Liver (tissue), 9 donors: ENCODE measurements around the gene RFLNA. TPM values are rescaled to one million over a fixed set of nuclear protein-coding genes. Genes with fewer than 3 reads are reported as not detected.

Experiments
- DNase-seq: peaks from one replicate; pipeline ENCODE4 v3.0.0-alpha.2; 2017; ENCODE audit warnings: low spot score
- H3K27ac ChIP-seq, 2 donors: one replicate each; pipeline ENCODE4 v1.7.0; 2013; ENCODE audit warnings: inconsistent platforms in 2 of 2, low read length in 2 of 2, control low read depth in 1 of 2, low read depth in 1 of 2, mild to moderate bottlenecking in 1 of 2
- H3K27me3 ChIP-seq, 4 donors: one replicate each; pipeline versions ENCODE4 v1.6.1 to v1.7.0; 2013; ENCODE audit warnings: low read length in 3 of 4, inconsistent platforms in 1 of 4, mild to moderate bottlenecking in 1 of 4, moderate library complexity in 1 of 4; ENCODE audit not compliant: control insufficient read depth in 4 of 4, insufficient read depth in 4 of 4
- H3K36me3 ChIP-seq, 4 donors: one replicate each; pipeline versions ENCODE4 v1.6.1 to v1.7.0; 2013; ENCODE audit warnings: low read length in 3 of 4, mild to moderate bottlenecking in 3 of 4, low read depth in 1 of 4, moderate library complexity in 1 of 4; ENCODE audit not compliant: control insufficient read depth in 4 of 4, insufficient read depth in 3 of 4
- H3K4me1 ChIP-seq, 4 donors: one replicate each; pipeline versions ENCODE4 v1.6.1 to v1.7.0; 2013; ENCODE audit warnings: low read length in 3 of 4, mild to moderate bottlenecking in 3 of 4, moderate library complexity in 1 of 4; ENCODE audit not compliant: control insufficient read depth in 4 of 4, insufficient read depth in 4 of 4
- H3K4me3 ChIP-seq, 3 donors: one replicate each; pipeline versions ENCODE4 v1.6.1 to v1.7.0; 2013; ENCODE audit warnings: low read length in 3 of 3, control low read depth in 1 of 3, low read depth in 1 of 3, mild to moderate bottlenecking in 1 of 3
- H3K9ac ChIP-seq, 2 donors: one replicate each; pipeline ENCODE4 v1.7.0; 2013; ENCODE audit warnings: low read length in 2 of 2, mild to moderate bottlenecking in 2 of 2, moderate library complexity in 2 of 2, control low read depth in 1 of 2, low read depth in 1 of 2
- H3K9me3 ChIP-seq, 4 donors: one replicate each; pipeline versions ENCODE4 v1.6.1 to v1.7.0; 2013; ENCODE audit warnings: low read length in 3 of 4; ENCODE audit not compliant: control insufficient read depth in 4 of 4
- EGR1 ChIP-seq, 2 donors: IDR thresholded peaks; 2 replicates each; pipeline ENCODE4 v1.6.1; 2016 to 2018; ENCODE audit warnings: antibody characterized with exemption in 2 of 2, low read depth in 2 of 2
- FOXA1 ChIP-seq: IDR thresholded peaks from 2 replicates; pipeline ENCODE4 v1.6.1; 2016; ENCODE audit warnings: antibody characterized with exemption
- GABPA ChIP-seq, 2 donors: IDR thresholded peaks in 1 of 2; conservative IDR thresholded peaks in 1 of 2; 2 replicates each; pipeline ENCODE4 v1.6.1; 2016; ENCODE audit warnings: antibody characterized with exemption in 2 of 2, mild to moderate bottlenecking in 1 of 2, moderate library complexity in 1 of 2
- HNF4G ChIP-seq: IDR thresholded peaks from 2 replicates; pipeline ENCODE4 v1.6.1; 2016; ENCODE audit warnings: antibody characterized with exemption
- JUND ChIP-seq, 2 donors: IDR thresholded peaks; 2 replicates each; pipeline ENCODE4 v1.6.1; 2016; ENCODE audit warnings: antibody characterized with exemption in 2 of 2
- NR2F2 ChIP-seq: IDR thresholded peaks from 2 replicates; pipeline ENCODE4 v1.6.1; 2016; ENCODE audit warnings: antibody characterized with exemption
- RAD21 ChIP-seq, 2 donors: IDR thresholded peaks; 2 replicates each; pipeline ENCODE4 v1.6.1; 2016; ENCODE audit warnings: antibody characterized with exemption in 2 of 2, mild to moderate bottlenecking in 2 of 2
- RXRA ChIP-seq, 2 donors: IDR thresholded peaks; 2 replicates each; pipeline ENCODE4 v1.6.1; 2017 to 2018; ENCODE audit warnings: antibody characterized with exemption in 2 of 2, mild to moderate bottlenecking in 1 of 2
- TAF1 ChIP-seq: conservative IDR thresholded peaks from 2 replicates; pipeline ENCODE4 v1.6.1; 2016; ENCODE audit warnings: antibody characterized with exemption, mild to moderate bottlenecking
- WGBS: extraction: QIAGEN DNeasy Blood & Tissue Kit; methylation state at CpG from one replicate; pipeline ENCODE4 v1.1.7; 2013; 5-methylcytosine and 5-hydroxymethylcytosine counted together
- polyA plus RNA-seq, 2 donors: library from polyadenylated mRNA; stranded (reverse) in 1 of 2; unstranded in 1 of 2; fragments of 200-250 nt in 1 of 2; fragments of >200 nt in 1 of 2; fragmentation: Nextera tagmentation in 1 of 2; extraction: Ambion mirVana in 1 of 2; gene quantifications; one replicate each; pipeline versions ENCODE4 v1.2.1 to v1.2.3, GENCODE V29; 2013 to 2015
- total RNA-seq, 2 donors: library from RNA; depleted of rRNA; stranded (reverse); fragments of >200 nt; gene quantifications; one replicate each; pipeline ENCODE4 v1.2.3, GENCODE V29; 2014
- TF ChIP-seq, protein P1 (sequence below): fragments of 150-350 bp; IDR thresholded peaks from 2 replicates; pipeline ENCODE4 v1.5.1; 2017; ENCODE audit warnings: improper control_type of control experiment, low read depth, low read length; ENCODE audit not compliant: missing input control
- TF ChIP-seq, protein P2 (sequence below): IDR thresholded peaks from 2 replicates; pipeline ENCODE4 v1.6.1; 2016; ENCODE audit warnings: antibody characterized with exemption
- TF ChIP-seq, protein P3 (sequence below): IDR thresholded peaks from 2 replicates; pipeline ENCODE4 v1.6.1; 2016; ENCODE audit warnings: antibody characterized with exemption, mild to moderate bottlenecking
- TF ChIP-seq, protein P4 (sequence below): IDR thresholded peaks from 2 replicates; pipeline ENCODE4 v1.6.1; 2016; ENCODE audit warnings: antibody characterized with exemption
- donor health status: healthy.
- donor health status: healthy.
- donor health status: healthy.
- donor health status: healthy.
- donor health status: healthy.

The RFLNA gene
- total and polyA plus RNA-seq, 4 donors, result 0.05 TPM; not detected in 2

DNA sequence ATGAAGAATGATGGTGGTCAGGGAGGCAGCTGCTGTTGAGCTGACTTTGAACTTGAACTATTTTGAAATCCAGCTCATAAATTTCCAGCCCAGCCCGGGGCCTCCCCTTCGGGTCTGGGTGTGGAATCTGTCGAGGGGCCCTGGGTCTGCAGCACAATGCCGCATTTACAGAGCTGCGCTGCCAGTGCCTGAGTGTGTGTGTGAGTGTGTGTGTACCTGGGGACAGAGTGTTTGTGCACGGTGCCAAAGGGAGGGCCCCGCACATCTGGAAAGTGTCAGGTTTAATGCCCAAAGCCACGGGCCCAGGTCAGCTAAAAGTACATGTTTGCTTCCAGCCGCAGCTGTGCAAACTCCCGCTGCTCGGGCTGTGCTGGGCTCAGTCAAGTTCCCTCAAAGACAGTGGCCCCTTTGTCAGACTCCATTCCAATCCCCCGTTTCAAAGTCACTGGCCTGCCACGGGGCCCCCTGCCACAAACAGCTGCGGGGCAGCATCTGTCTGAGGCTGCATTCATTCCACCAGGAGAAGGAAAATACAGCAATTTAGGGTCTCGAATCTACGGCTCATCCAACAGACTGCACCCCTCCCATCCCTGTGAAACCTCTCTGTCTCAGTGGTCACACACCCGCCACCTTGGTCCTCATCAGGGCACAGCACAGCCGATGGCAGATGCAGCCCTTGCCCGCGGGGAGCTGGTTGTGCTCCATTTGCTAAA is 16.3 kb upstream of the RFLNA start:
- no peak overlapping the region for H3K9ac ChIP-seq
- H3K36me3 ChIP-seq, result no peaks in the 10 kb centered on the region
- H3K9me3 ChIP-seq, result peaks cover 0 to 3% (median 0%) of the 10 kb centered on the region in 4 donors
- 54% methylated on average over 20 of the region's 20 CpGs for WGBS
- no peak for TF ChIP-seq FOXA1
- TF ChIP-seq, protein P1, sequence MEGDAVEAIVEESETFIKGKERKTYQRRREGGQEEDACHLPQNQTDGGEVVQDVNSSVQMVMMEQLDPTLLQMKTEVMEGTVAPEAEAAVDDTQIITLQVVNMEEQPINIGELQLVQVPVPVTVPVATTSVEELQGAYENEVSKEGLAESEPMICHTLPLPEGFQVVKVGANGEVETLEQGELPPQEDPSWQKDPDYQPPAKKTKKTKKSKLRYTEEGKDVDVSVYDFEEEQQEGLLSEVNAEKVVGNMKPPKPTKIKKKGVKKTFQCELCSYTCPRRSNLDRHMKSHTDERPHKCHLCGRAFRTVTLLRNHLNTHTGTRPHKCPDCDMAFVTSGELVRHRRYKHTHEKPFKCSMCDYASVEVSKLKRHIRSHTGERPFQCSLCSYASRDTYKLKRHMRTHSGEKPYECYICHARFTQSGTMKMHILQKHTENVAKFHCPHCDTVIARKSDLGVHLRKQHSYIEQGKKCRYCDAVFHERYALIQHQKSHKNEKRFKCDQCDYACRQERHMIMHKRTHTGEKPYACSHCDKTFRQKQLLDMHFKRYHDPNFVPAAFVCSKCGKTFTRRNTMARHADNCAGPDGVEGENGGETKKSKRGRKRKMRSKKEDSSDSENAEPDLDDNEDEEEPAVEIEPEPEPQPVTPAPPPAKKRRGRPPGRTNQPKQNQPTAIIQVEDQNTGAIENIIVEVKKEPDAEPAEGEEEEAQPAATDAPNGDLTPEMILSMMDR, result no peak
- TF ChIP-seq, protein P2, sequence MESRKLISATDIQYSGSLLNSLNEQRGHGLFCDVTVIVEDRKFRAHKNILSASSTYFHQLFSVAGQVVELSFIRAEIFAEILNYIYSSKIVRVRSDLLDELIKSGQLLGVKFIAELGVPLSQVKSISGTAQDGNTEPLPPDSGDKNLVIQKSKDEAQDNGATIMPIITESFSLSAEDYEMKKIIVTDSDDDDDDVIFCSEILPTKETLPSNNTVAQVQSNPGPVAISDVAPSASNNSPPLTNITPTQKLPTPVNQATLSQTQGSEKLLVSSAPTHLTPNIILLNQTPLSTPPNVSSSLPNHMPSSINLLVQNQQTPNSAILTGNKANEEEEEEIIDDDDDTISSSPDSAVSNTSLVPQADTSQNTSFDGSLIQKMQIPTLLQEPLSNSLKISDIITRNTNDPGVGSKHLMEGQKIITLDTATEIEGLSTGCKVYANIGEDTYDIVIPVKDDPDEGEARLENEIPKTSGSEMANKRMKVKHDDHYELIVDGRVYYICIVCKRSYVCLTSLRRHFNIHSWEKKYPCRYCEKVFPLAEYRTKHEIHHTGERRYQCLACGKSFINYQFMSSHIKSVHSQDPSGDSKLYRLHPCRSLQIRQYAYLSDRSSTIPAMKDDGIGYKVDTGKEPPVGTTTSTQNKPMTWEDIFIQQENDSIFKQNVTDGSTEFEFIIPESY, result no peak
- TF ChIP-seq, protein P3, sequence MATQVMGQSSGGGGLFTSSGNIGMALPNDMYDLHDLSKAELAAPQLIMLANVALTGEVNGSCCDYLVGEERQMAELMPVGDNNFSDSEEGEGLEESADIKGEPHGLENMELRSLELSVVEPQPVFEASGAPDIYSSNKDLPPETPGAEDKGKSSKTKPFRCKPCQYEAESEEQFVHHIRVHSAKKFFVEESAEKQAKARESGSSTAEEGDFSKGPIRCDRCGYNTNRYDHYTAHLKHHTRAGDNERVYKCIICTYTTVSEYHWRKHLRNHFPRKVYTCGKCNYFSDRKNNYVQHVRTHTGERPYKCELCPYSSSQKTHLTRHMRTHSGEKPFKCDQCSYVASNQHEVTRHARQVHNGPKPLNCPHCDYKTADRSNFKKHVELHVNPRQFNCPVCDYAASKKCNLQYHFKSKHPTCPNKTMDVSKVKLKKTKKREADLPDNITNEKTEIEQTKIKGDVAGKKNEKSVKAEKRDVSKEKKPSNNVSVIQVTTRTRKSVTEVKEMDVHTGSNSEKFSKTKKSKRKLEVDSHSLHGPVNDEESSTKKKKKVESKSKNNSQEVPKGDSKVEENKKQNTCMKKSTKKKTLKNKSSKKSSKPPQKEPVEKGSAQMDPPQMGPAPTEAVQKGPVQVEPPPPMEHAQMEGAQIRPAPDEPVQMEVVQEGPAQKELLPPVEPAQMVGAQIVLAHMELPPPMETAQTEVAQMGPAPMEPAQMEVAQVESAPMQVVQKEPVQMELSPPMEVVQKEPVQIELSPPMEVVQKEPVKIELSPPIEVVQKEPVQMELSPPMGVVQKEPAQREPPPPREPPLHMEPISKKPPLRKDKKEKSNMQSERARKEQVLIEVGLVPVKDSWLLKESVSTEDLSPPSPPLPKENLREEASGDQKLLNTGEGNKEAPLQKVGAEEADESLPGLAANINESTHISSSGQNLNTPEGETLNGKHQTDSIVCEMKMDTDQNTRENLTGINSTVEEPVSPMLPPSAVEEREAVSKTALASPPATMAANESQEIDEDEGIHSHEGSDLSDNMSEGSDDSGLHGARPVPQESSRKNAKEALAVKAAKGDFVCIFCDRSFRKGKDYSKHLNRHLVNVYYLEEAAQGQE, result no peak
- TF ChIP-seq RAD21 (IDR thresholded peaks at IDR 0.05), result no peak
- TF ChIP-seq TAF1, result no peak
- TF ChIP-seq JUND (IDR thresholded peaks at IDR 0.05), result no peak
- TF ChIP-seq EGR1 (IDR thresholded peaks at IDR 0.05; ENCODE audit: low read depth in 2 of 2), result no peak
- no peak for TF ChIP-seq RXRA (IDR thresholded peaks at IDR 0.05)
- H3K4me3 ChIP-seq, result no peak overlapping the region
- DNase-seq, result no peak
- no peaks in the 10 kb centered on the region for H3K4me1 ChIP-seq
- H3K27ac ChIP-seq, result no peak overlapping the region
- H3K27me3 ChIP-seq, result peaks cover 0 to 6% (median 2%) of the 10 kb centered on the region in 4 donors

DNA sequence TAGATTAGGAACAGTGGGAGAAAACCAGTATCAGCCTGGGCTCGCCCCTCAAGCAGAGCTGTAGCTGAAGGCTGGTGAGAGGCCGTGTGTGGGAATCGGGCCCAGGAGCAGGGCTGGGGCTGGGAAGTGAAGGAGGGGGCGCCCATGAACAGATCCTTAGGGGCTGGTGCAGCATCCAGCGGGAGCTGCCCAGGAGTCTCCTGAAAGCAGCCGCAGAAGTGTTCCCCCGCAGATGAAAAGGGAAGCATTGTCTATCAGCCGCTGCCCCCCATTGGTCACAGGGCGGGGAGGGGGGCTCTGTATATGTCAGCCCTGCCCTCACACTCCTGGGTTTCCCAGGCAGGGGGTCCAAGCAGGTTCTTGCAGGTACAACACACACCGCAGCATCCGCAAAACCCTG is 15.6 kb upstream of the RFLNA start:
- Histone ChIP-seq H3K27ac (no peak overlapping the region), H3K36me3 (no peaks in the 10 kb centered on the region), H3K9me3 (peaks cover 0 to 4% (median under 1%) of the 10 kb centered on the region in 4 donors), H3K4me1 (no peaks in the 10 kb centered on the region), H3K4me3 (no peak overlapping the region), H3K9ac (no peak overlapping the region), H3K27me3 (peaks cover 0 to 6% (median 2%) of the 10 kb centered on the region in 4 donors)
- WGBS, result 73% methylated on average over 11 of the region's 11 CpGs
- DNase-seq, result no peak
- TF ChIP-seq RXRA (IDR thresholded peaks at IDR 0.05), result no peak
- TF ChIP-seq HNF4G, result no peak
- TF ChIP-seq, protein P4, sequence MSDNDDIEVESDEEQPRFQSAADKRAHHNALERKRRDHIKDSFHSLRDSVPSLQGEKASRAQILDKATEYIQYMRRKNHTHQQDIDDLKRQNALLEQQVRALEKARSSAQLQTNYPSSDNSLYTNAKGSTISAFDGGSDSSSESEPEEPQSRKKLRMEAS, result no peak
- TF ChIP-seq JUND (IDR thresholded peaks at IDR 0.05), result no peak
- no peak for TF ChIP-seq NR2F2
- no peak for TF ChIP-seq FOXA1
- no peak for TF ChIP-seq GABPA (IDR thresholded peaks at IDR 0.05 in 1 of 2, conservative IDR thresholded peaks at IDR 0.05 in 1 of 2)
- TF ChIP-seq, protein P2, result no peak
- TF ChIP-seq RAD21 (IDR thresholded peaks at IDR 0.05), result no peak
- TF ChIP-seq, protein P1, result no peak
- TF ChIP-seq, protein P3, result no peak
- no peak for TF ChIP-seq EGR1 (IDR thresholded peaks at IDR 0.05; ENCODE audit: low read depth in 2 of 2)
